GM19455 (cell line): ENCODE results near the gene DYNC2LI1.

Source experiments
- ATAC-seq: cut with Tn5 transposase; IDR thresholded peaks from one replicate; pipeline ENCODE4 v1.9.1; 2021; ENCODE audit not compliant: unreplicated experiment

The DYNC2LI1 gene

DNA sequence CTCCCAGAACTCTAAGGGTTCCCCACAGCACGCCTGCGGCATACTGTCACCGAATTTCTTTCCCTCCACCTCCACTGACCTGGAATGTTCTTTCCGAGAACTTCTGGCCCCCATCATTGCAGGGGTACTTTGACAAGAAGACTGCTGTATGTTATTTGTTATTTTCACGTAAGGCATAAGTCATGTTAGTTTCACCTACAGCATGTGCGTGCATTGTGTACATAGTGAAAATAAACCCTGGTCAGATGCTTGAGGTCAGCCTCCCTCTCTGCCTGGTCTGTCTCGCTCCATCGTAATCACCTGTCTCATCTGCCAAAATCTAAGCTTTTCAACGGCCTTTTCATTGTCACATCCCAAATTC, 69.0 kb downstream of the DYNC2LI1 start:
- no peak for ATAC-seq

GRCh38 chr2:43845181-43845580, 71.3 kb downstream of the DYNC2LI1 start:
- ATAC-seq: no peak

DNA sequence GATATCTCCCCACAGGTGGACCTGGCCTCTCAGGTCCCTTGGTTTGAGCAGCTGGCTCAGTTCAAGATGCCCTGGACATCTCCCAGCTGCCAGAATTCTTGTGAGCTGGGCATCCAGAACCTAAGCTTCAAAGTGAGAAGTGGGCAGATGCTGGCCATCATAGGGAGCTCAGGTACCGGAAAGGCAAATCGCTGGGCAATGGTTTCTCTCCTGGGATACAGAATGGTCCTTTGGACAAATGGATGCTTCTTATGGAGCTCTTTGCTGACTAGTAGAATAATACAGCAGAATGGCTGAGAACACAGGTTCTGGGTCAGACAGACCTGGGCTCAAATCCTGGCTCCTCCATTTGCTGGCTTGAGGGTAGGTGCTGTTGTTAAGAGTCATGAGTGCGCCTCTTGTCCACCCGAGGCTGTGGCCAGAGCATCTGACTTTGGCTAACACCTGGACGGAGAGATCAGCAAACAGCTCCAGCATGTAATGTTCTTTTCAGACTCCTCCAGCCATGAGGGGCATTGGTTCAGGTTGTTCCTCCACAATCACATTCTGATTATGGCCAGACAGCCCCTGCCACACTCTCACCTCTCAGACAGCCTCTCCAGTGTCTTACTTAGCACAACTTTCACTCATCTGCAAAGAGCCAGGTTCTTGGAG, 72.4 kb downstream of the DYNC2LI1 start:
- no peak for ATAC-seq

- ATAC-seq: no peak
Observed at GRCh38 chr2:43848214-43848613, 74.4 kb downstream of the DYNC2LI1 start.

DNA sequence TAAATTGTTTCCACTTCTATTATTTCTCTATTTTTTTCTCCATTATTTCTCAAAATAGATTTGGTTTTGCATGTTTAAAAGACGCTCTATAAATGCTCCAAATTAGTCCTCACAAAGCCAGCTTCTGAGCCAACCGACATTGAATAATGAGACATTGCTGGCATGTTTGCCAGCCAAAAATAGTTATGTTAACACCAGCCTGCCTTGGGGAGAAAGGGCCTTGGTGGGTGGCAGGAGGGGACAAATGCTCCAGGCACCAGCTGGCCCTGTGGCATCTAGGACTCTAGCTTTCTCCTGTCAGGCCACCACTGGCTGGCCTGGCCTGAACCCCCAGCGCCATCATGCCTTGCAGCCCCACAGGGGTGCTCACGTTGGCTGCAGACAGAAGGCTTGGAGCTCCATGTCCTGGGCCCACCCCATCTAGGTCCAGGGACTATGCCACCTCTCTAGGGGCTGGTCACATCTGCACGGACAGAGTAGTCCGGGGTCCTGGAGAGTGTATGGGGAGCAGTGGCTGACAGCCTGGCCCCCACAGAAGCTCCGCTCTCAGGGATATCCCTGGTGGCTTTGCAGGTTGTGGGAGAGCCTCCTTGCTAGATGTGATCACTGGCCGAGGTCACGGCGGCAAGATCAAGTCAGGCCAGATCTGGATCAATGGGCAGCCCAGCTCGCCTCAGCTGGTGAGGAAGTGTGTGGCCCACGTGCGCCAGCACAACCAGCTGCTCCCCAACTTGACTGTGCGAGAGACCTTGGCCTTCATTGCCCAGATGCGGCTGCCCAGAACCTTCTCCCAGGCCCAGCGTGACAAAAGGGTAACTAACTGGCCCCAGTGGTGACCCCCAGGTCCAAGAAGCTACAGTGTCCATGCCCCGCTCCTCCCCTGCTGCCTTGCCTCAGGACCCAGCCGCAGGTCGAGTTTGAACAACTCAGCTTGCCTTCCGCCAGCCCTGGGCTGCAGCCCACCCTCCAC, 77.5 kb downstream of the DYNC2LI1 start:
- no peak for ATAC-seq

- no peak for ATAC-seq
Observed at GRCh38 chr2:43852196-43852730, 78.4 kb downstream of the DYNC2LI1 start.

DNA sequence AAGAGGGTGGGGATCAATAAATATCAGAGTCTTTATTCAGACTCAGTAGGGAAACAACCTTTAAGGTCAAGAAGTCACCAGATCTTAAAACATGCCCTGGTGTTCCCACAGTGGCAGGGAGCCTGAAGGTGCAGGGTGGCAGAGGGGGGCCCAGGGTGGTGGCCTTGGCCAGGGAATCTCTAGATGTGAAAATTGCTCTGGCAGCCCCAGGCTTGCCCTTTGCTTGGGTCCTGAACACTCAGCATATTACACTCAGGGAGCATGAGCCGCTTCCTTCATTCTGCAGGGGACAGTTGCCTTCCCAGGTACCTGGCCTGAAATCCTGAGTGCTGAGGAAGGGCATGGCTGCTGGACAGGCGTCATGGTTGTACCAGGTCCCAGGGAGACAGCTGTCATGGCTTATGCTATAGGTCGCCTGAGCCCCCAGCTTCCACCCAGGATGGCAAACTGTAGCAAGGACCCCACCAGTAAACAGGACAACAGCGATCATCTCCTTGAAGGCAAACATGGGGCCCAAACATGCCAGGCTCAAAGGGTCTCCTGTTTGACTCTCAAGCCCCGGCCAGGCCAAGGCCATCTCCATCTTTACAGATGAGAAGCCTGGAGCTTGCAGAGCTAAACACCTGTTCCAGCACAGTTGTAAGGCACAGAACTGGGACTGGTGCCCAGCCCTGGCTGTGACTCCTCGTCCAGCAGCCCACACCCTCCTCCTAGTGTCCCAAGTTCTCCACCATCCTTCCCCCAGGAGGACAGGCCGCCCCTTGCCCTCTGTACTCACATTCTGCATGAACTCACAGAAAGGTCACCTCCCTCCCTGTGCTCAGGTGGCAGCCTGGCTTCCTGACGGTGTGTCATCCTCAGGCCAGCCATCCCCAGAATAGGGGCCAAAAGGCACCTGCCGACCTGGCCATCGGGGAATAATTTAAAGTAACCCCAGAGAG, 79.6 kb downstream of the DYNC2LI1 start:
- no peak for ATAC-seq

- ATAC-seq: no peak
Observed at GRCh38 chr2:43854671-43855070, 80.8 kb downstream of the DYNC2LI1 start.

- no peak for ATAC-seq
Observed at GRCh38 chr2:43855292-43855691, 81.5 kb downstream of the DYNC2LI1 start.
